Testis (tissue), 3 donors: Measurements from ENCODE around the gene CAMKMT. TPM values are rescaled to one million over a fixed set of nuclear protein-coding genes. Genes with fewer than 3 reads are reported as not detected.

ENCODE experiments used
- DNase-seq: peaks from one replicate; pipeline ENCODE4 v3.0.0-alpha.2; 2019
- H3K27ac ChIP-seq, 2 donors: fragments of 200-600 bp; sonication (generic); one replicate each; pipeline ENCODE4 v1.5.1; 2019
- H3K27me3 ChIP-seq: fragments of 200-600 bp; sonication (generic); one replicate; pipeline ENCODE4 v1.5.1; 2019
- H3K36me3 ChIP-seq: fragments of 200-600 bp; sonication (generic); one replicate; pipeline ENCODE4 v1.5.1; 2017; ENCODE audit warnings: low read depth; ENCODE audit errors: missing control alignments
- H3K4me1 ChIP-seq: fragments of 200-600 bp; sonication (generic); one replicate; pipeline ENCODE4 v1.5.1; 2019
- H3K4me3 ChIP-seq, 2 donors: fragments of 200-600 bp; sonication (generic); one replicate each; pipeline ENCODE4 v1.5.1; 2017 to 2019
- H3K9me3 ChIP-seq: fragments of 200-600 bp; sonication (generic); one replicate; pipeline ENCODE4 v1.5.1; 2017
- POLR2A ChIP-seq: fragments of 450-650 bp; IDR thresholded peaks from one replicate; pipeline ENCODE4 v1.6.1; 2017; ENCODE audit warnings: antibody characterized with exemption, mild to moderate bottlenecking, moderate library complexity
- WGBS, 2 donors: methylation state at CpG; one replicate each; pipeline ENCODE4 v1.1.5; 2018; 5-methylcytosine and 5-hydroxymethylcytosine counted together
- intact Hi-C: fragments of 100-400 bp; cut with DNase I; formaldehyde crosslinking; loops from one replicate; pipeline ENCODE4 v1.15.1; 2023; ENCODE audit warnings: low total_unique reads
- polyA plus RNA-seq: library from polyadenylated mRNA; stranded (reverse); fragments of 350-450 nt; fragmentation: Illumina TruSeq; extraction: RNeasy Lipid Tissue Mini Kit (QIAGEN cat#74804); gene quantifications from one replicate; pipeline ENCODE4 v1.2.3, GENCODE V29; 2014; ENCODE audit warnings: low read depth, low replicate concordance; ENCODE audit not compliant: insufficient read depth
- total RNA-seq, 2 donors: library from RNA; depleted of rRNA; stranded (reverse); fragments of >200 nt; gene quantifications; one replicate each; pipeline ENCODE4 v1.2.3, GENCODE V29; 2016
- TF ChIP-seq, protein P1 (sequence below), 3 experiments: fragments of 450-650 bp in 2 of 3; fragments of 200-600 bp in 1 of 3; sonication (generic) in 1 of 3; IDR thresholded peaks; one replicate each; pipeline ENCODE4 v1.5.1; 2016 to 2019; ENCODE audit warnings: antibody characterized with exemption in 3 of 3, mild to moderate bottlenecking in 2 of 3, moderate library complexity in 1 of 3

CAMKMT gene
- total and polyA plus RNA-seq, 3 donors from 2014 or later = 15.9 to 21.2 (median 18.5) TPM

DNA sequence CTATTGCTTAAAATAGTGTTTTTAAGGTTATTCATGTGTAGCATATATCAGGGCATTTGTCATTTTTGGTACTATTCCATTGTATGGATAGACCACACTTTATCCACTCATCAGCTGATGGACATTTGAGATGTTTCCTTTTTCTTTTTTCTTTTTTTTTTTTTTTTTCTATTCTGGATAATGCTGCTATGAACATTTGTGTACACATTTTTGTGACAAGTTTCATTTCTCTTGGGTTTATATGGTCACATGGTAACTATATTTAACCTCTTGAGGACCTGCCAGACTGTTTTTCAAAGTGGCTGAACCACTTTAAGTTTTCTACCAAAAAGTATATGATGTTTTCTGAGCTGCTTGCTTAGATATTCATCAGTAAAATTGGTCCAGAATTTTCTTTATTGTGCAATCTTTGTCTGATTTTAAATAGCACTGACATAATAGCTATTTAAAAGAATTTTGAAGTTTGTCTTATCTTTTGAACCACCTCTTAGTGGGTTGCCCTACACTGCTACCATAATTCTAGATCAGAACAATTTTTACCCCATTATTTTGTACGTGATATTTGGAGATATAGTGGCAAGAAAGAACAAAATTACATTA lies 360.4 kb downstream of the CAMKMT start:
- 93 to 94% methylated on average over 1 of the region's 1 CpG for WGBS, 2 donors
- TF ChIP-seq, protein P1, sequence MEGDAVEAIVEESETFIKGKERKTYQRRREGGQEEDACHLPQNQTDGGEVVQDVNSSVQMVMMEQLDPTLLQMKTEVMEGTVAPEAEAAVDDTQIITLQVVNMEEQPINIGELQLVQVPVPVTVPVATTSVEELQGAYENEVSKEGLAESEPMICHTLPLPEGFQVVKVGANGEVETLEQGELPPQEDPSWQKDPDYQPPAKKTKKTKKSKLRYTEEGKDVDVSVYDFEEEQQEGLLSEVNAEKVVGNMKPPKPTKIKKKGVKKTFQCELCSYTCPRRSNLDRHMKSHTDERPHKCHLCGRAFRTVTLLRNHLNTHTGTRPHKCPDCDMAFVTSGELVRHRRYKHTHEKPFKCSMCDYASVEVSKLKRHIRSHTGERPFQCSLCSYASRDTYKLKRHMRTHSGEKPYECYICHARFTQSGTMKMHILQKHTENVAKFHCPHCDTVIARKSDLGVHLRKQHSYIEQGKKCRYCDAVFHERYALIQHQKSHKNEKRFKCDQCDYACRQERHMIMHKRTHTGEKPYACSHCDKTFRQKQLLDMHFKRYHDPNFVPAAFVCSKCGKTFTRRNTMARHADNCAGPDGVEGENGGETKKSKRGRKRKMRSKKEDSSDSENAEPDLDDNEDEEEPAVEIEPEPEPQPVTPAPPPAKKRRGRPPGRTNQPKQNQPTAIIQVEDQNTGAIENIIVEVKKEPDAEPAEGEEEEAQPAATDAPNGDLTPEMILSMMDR (IDR thresholded peaks at IDR 0.05) = no peak

DNA sequence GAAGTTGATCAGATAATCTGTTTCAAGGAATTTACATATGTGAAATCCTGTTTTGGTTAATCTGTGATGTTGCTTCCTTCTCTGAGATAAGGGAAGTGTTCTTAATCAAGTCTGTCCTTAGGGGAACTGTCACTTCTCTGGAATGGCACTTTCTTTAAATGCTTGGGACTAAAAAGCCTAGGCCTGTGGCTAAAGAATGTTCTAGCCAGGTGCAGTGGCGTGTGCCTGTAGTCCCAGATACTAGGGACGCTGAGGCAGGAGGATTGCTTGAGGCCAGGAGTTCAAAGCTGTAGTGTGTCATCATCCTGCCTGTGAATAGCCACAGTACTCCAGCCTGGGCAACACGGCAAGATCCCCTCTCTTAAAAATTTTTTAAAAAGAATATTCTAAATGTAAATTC lies 362.2 kb downstream of the CAMKMT start:
- no peak for DNase-seq
- no peak overlapping the region for H3K27ac ChIP-seq
- 95% methylated on average over 3 of the region's 3 CpGs for WGBS, 2 donors
- no peaks in the 10 kb centered on the region for H3K4me1 ChIP-seq
- no peak overlapping the region for H3K4me3 ChIP-seq
- H3K9me3 ChIP-seq = no peaks in the 10 kb centered on the region
- intact Hi-C loops = no loop called here
- no peaks in the 10 kb centered on the region for H3K36me3 ChIP-seq
- no peaks in the 10 kb centered on the region for H3K27me3 ChIP-seq
- TF ChIP-seq, protein P1 (IDR thresholded peaks at IDR 0.05) = no peak
- TF ChIP-seq POLR2A = no peak

More for the DNA sequence above, 360.4 kb downstream of the CAMKMT start:
- no peaks in the 10 kb centered on the region for H3K36me3 ChIP-seq
- H3K27ac ChIP-seq = no peak overlapping the region
- no peaks in the 10 kb centered on the region for H3K4me1 ChIP-seq
- H3K9me3 ChIP-seq = no peaks in the 10 kb centered on the region
- no peak for DNase-seq
- no peaks in the 10 kb centered on the region for H3K27me3 ChIP-seq
- intact Hi-C loops = no loop called here
- H3K4me3 ChIP-seq = no peak overlapping the region

DNA sequence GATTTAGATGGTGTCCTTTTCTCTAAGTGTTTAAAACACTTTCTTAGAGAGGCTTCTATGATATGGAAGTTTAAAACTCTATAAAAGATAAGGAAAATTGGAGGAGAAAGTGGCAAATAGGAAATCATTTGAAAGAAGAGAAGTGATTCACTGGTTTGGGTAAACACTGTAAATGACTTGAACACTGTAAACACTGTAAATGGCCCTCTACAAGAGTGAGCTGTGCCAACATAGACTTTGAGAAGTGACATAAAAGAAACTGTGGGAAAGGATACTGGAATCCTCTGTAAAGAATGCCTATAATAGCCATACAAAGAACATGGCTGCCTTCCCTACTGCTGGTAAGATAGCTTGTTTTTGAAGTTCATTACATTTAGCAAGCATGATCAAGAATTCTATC lies 368.8 kb downstream of the CAMKMT start:
- no peaks in the 10 kb centered on the region for H3K9me3 ChIP-seq
- no peaks in the 10 kb centered on the region for H3K27me3 ChIP-seq
- intact Hi-C loops = no loop called here
- H3K4me3 ChIP-seq = no peak overlapping the region
- H3K27ac ChIP-seq = no peak overlapping the region
- no peaks in the 10 kb centered on the region for H3K36me3 ChIP-seq
- no peak for DNase-seq
- no peaks in the 10 kb centered on the region for H3K4me1 ChIP-seq
- TF ChIP-seq, protein P1 (IDR thresholded peaks at IDR 0.05) = no peak
- no peak for TF ChIP-seq POLR2A

DNA sequence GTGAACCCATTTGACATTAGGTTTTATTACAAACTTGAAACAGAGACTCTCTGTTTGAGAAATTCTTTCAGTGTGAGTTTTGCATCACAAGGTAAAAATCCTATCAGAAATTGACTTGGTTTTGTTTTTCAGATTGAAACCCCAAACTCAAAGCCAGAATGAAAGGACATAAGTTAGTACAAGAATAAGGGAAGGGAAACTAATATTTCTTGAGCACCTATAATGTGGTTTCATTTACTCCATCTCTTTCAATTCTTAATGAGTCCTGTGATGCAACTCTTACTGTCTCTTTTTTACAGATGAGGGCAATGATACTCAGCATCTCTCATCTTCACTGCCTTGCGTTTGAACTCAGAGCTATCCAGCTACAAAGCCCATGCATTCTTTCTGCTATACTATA lies 369.8 kb downstream of the CAMKMT start:
- no peak overlapping the region for H3K27ac ChIP-seq
- H3K36me3 ChIP-seq = no peaks in the 10 kb centered on the region
- no peaks in the 10 kb centered on the region for H3K4me1 ChIP-seq
- H3K4me3 ChIP-seq = no peak overlapping the region
- intact Hi-C loops = no loop called here
- H3K27me3 ChIP-seq = no peaks in the 10 kb centered on the region
- TF ChIP-seq, protein P1 (IDR thresholded peaks at IDR 0.05) = no peak
- no peak for TF ChIP-seq POLR2A
- no peaks in the 10 kb centered on the region for H3K9me3 ChIP-seq
- DNase-seq = no peak
- 84 to 94% methylated on average over 1 of the region's 1 CpG for WGBS, 2 donors

DNA sequence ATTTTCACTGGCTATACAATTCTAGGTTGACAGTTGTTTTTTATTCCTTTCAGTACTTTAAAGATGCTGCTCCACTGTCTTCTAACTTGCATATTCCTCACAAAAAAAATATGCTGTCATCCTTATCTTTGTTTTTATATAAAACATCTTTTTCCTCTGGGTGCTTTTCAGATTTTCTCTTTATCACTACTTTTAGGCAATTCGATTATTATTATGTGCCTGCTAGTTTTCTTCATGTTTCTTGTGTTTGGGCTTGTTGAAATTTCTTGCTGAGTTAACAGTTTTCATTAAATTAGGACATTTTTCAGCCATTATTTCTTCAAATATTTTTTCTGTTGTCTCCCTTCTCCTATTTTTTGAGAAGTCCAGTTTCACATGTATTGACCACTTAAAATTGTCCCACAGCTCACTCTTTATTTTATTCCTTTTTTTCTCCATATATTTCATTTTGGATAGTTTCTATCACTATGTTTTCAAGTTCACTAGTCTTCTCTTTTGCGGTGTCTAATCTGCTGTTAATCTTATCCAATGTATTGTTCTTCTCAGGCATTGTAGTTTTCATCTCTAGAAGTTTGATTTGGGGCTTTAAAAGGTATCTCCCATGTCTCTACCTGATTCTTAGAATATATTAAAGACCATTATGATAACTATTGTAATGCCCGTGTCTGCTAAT lies 374.7 kb downstream of the CAMKMT start:
- no peaks in the 10 kb centered on the region for H3K9me3 ChIP-seq
- H3K4me1 ChIP-seq = peaks cover 3% of the 10 kb centered on the region
- no peak overlapping the region for H3K27ac ChIP-seq
- 94 to 96% methylated on average over 3 of the region's 3 CpGs for WGBS, 2 donors
- TF ChIP-seq, protein P1 (IDR thresholded peaks at IDR 0.05) = no peak
- no peak for DNase-seq
- intact Hi-C loops = no loop called here
- H3K27me3 ChIP-seq = no peaks in the 10 kb centered on the region
- no peak overlapping the region for H3K4me3 ChIP-seq
- no peaks in the 10 kb centered on the region for H3K36me3 ChIP-seq
